Spleen (tissue), 7 donors: ENCODE results near the gene ASL.
"Not testable (repeated sequence)": the region's sequence is repeated elsewhere in the genome, so short reads cannot be mapped to it uniquely, and the experiment has no call there.

ENCODE experiments used
- POLR2AphosphoS5 ChIP-seq, 3 donors: sonication (generic); formaldehyde crosslinking; IDR thresholded peaks; one replicate each; pipeline ENCODE4 v1.5.1; 2017; ENCODE audit warnings: antibody characterized with exemption in 3 of 3
- TF ChIP-seq, protein P1 (sequence below), 11 experiments: fragments of 200-600 bp in 7 of 11; fragments of 450-650 bp in 4 of 11; sonication (generic) in 4 of 11; IDR thresholded peaks in 8 of 11; conservative IDR thresholded peaks in 3 of 11; 1 replicate in 7 of 11; 2 replicates in 4 of 11; pipeline versions ENCODE4 v1.4.0 to v1.8.0; 2016 to 2021; ENCODE audit warnings: antibody characterized with exemption in 11 of 11, inconsistent platforms in 4 of 11, mild to moderate bottlenecking in 1 of 11
- donor health status: DM: no; HTN: no; CAD: no; lungs with moderate emphysema.
- donor health status: DM: no; HTN: no; CAD: no.
- donor health status: DM: no; HTN: no; CAD: no.

DNA sequence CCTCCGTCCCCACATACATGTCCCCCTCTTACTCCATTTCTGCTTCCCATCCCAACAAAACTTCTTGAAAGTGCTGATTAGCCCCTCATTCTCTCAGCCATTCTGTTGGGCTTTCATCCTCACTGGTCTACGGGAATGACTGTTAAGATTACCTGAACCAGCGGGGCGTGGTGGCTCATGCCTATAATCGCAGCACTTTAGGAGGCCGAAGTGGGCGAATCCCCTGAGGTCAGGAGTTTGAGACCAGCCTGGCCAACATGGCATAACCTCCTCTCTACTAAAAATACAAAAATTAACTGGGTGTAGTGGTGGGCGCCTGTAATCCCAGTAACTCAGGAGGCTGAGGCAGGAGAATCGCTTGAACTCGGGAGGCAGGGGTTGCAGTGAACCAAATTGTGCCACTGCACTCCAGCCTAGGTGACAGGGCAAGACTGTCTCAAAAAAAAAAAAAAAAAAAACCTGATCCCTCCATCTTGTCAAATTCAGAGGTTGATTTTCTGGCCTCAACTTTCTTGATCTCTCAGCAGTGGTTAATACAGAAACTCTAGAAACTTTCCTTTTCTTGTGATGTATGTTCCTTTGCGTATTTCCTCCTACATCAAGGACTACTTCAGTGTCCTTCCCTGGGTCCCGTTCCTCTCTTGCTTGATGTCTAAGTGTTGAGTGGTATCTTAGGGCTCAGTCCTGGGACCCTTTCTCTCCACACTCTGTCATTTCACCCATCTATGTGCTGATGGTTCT is 41.2 kb downstream of the ASL start:
- TF ChIP-seq, protein P1, sequence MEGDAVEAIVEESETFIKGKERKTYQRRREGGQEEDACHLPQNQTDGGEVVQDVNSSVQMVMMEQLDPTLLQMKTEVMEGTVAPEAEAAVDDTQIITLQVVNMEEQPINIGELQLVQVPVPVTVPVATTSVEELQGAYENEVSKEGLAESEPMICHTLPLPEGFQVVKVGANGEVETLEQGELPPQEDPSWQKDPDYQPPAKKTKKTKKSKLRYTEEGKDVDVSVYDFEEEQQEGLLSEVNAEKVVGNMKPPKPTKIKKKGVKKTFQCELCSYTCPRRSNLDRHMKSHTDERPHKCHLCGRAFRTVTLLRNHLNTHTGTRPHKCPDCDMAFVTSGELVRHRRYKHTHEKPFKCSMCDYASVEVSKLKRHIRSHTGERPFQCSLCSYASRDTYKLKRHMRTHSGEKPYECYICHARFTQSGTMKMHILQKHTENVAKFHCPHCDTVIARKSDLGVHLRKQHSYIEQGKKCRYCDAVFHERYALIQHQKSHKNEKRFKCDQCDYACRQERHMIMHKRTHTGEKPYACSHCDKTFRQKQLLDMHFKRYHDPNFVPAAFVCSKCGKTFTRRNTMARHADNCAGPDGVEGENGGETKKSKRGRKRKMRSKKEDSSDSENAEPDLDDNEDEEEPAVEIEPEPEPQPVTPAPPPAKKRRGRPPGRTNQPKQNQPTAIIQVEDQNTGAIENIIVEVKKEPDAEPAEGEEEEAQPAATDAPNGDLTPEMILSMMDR (IDR thresholded peaks at IDR 0.05 in 8 of 11, conservative IDR thresholded peaks at IDR 0.05 in 3 of 11) = not testable (repeated sequence)
- TF ChIP-seq POLR2AphosphoS5 (IDR thresholded peaks at IDR 0.05) = not testable (repeated sequence)
